Measurements from ENCODE around the gene RSRP1. TPM values are rescaled to one million over a fixed set of nuclear protein-coding genes. Genes with fewer than 3 reads are reported as not detected.
"Not testable (repeated sequence)": the region's sequence is repeated elsewhere in the genome, so short reads cannot be mapped to it uniquely, and the experiment has no call there.

Gene RSRP1, protein sequence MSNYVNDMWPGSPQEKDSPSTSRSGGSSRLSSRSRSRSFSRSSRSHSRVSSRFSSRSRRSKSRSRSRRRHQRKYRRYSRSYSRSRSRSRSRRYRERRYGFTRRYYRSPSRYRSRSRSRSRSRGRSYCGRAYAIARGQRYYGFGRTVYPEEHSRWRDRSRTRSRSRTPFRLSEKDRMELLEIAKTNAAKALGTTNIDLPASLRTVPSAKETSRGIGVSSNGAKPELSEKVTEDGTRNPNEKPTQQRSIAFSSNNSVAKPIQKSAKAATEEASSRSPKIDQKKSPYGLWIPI
- total RNA-seq: 100 to 1,000 TPM in 2 of 4 donors, 10 to 100 TPM in 2; 70.9 to 148 (median 110) TPM

GRCh38 chr1:25247024-25247828 is at the start of gene RSRP1:
Gene RSRP1, minus strand, starts transcription at chr1:25247454. Its CDS starts 491 bp downstream, at chr1:25246963.
- H3K4me3 ChIP-seq (ENCODE audit: low read depth, poor library complexity, severe bottlenecking): peak within 1 kb of the TSS; percentile 79
- intact Hi-C loops (cut with DNase I; ENCODE audit: low total_unique reads): loop anchor here (5.0 kb wide), 1 partner anchor 1030 kb away; no protein-coding TSS in a partner anchor
- WGBS, 2 donors: 0% methylated on average over 49 to 66 of the region's 79 CpGs
- peak in 1 of 2 donors; percentile 99 for TF ChIP-seq POLR2A (IDR thresholded peaks at IDR 0.05)
- TF ChIP-seq, protein P1, sequence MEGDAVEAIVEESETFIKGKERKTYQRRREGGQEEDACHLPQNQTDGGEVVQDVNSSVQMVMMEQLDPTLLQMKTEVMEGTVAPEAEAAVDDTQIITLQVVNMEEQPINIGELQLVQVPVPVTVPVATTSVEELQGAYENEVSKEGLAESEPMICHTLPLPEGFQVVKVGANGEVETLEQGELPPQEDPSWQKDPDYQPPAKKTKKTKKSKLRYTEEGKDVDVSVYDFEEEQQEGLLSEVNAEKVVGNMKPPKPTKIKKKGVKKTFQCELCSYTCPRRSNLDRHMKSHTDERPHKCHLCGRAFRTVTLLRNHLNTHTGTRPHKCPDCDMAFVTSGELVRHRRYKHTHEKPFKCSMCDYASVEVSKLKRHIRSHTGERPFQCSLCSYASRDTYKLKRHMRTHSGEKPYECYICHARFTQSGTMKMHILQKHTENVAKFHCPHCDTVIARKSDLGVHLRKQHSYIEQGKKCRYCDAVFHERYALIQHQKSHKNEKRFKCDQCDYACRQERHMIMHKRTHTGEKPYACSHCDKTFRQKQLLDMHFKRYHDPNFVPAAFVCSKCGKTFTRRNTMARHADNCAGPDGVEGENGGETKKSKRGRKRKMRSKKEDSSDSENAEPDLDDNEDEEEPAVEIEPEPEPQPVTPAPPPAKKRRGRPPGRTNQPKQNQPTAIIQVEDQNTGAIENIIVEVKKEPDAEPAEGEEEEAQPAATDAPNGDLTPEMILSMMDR (IDR thresholded peaks at IDR 0.05): no peak
- peak; percentile 98 to 100 for DNase-seq (ENCODE audit: low spot score in 2 of 2)

- H3K4me3 ChIP-seq (ENCODE audit: low read depth, poor library complexity, severe bottlenecking); intact Hi-C loops (cut with DNase I; ENCODE audit: low total_unique reads); DNase-seq (ENCODE audit: low spot score in 2 of 2): not testable (repeated sequence)
- whole genome bisulfite sequencing, 2 donors: 74 to 80% methylated on average over 6 to 7 of the region's 8 CpGs
These were observed 49.2 kb upstream of the RSRP1 start for GRCh38 chr1:25296501-25296900.

GRCh38 chr1:25294889-25295826 is 47.9 kb upstream of the RSRP1 start:
- WGBS, 2 donors: 82 to 92% methylated on average over 4 of the region's 14 CpGs
- intact Hi-C loops (cut with DNase I; ENCODE audit: low total_unique reads); H3K4me3 ChIP-seq (ENCODE audit: low read depth, poor library complexity, severe bottlenecking); DNase-seq (ENCODE audit: low spot score in 2 of 2): not testable (repeated sequence)

- WGBS, 2 donors: 91 to 97% methylated on average over 2 of the region's 2 CpGs
- H3K4me3 ChIP-seq (ENCODE audit: low read depth, poor library complexity, severe bottlenecking); DNase-seq (ENCODE audit: low spot score in 2 of 2); intact Hi-C loops (cut with DNase I; ENCODE audit: low total_unique reads): not testable (repeated sequence)
These were observed 46.2 kb upstream of the RSRP1 start for GRCh38 chr1:25293426-25293825.

GRCh38 chr1:25290043-25290442 is 42.8 kb upstream of the RSRP1 start:
- DNase-seq (ENCODE audit: low spot score in 2 of 2); H3K4me3 ChIP-seq (ENCODE audit: low read depth, poor library complexity, severe bottlenecking); intact Hi-C loops (cut with DNase I; ENCODE audit: low total_unique reads): not testable (repeated sequence)
- 14 to 35% methylated on average over 4 to 5 of the region's 6 CpGs for WGBS, 2 donors

DNA sequence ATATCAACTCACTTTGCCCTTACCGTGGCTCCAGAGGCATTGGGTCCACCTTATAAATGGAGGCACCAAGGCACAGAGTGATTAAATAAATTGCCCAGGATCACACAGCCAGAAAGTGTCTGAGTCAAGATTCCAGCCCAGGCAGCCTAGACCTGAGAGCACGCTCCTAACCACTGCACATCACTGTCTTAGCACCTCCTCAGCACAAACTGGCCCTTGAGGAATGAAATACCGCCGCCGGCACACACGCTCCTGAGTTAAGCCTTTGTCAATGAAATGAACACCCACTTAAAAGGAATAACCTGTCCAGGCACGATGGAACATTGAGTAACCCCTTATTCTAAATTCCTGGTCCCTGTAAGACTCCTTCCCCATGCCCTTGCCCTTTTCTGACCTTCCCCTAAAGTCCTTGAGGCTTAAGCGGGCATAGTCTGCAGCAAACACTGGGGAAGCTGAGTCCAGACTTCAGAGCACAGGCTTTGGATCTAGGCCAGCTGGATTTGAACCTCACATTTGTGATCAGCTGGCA is 41.4 kb upstream of the RSRP1 start:
- WGBS, 2 donors: 61 to 73% methylated on average over 2 to 3 of the region's 8 CpGs
- intact Hi-C loops (cut with DNase I; ENCODE audit: low total_unique reads); H3K4me3 ChIP-seq (ENCODE audit: low read depth, poor library complexity, severe bottlenecking); DNase-seq (ENCODE audit: low spot score in 2 of 2): not testable (repeated sequence)

DNA sequence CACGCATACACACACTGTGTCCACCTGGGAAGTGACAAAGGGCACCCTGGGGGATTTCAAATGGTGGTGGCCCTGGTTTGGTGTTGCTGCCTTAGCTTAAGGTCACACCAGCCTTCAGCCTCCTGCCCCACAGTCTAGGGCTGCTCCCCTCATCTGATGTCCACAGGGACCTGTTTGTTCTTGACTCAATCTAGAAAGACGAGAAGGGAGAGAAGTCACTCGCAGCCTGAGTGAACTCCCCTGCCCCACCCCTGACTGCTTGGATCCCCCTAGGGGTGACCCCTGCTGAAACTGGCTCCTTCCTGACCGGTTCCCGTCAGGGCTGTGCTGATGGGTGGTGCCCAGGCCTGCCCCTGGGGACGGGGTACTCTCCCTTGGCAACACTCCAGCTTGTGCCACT is 39.9 kb upstream of the RSRP1 start:
- intact Hi-C loops (cut with DNase I; ENCODE audit: low total_unique reads); H3K4me3 ChIP-seq (ENCODE audit: low read depth, poor library complexity, severe bottlenecking); DNase-seq (ENCODE audit: low spot score in 2 of 2): not testable (repeated sequence)
- 55 to 61% methylated on average over 6 of the region's 6 CpGs for WGBS, 2 donors

GRCh38 chr1:25285862-25286261 is 38.6 kb upstream of the RSRP1 start:
- H3K4me3 ChIP-seq (ENCODE audit: low read depth, poor library complexity, severe bottlenecking); intact Hi-C loops (cut with DNase I; ENCODE audit: low total_unique reads); DNase-seq (ENCODE audit: low spot score in 2 of 2): not testable (repeated sequence)
- 81 to 82% methylated on average over 3 of the region's 3 CpGs for WGBS, 2 donors

GRCh38 chr1:25279693-25280111 is 32.4 kb upstream of the RSRP1 start:
- H3K4me3 ChIP-seq (ENCODE audit: low read depth, poor library complexity, severe bottlenecking); intact Hi-C loops (cut with DNase I; ENCODE audit: low total_unique reads); DNase-seq (ENCODE audit: low spot score in 2 of 2): not testable (repeated sequence)
- 85 to 93% methylated on average over 4 to 5 of the region's 5 CpGs for WGBS, 2 donors

DNA sequence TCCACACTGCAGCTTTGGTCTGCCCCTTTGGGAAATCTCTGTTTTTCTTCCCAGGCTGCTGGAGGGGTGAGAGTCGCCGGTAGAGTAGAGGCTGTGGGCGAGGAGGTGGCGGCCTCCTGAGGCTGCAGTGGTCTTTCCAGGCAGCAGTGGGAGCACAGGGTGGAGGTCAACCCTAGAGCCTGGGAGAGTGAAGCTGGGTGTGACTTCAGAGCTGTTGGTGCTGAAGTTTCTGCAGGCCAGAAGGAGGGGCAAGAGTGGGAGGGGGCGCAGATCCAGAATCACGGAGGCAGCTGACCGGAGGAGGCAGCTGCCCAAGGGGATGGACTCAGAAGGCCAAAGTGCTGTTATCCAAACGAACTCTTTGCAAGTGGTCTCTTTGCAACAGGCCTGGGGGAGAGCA is 31.5 kb upstream of the RSRP1 start:
- 71 to 85% methylated on average over 5 to 7 of the region's 8 CpGs for WGBS, 2 donors
- DNase-seq (ENCODE audit: low spot score in 2 of 2); H3K4me3 ChIP-seq (ENCODE audit: low read depth, poor library complexity, severe bottlenecking); intact Hi-C loops (cut with DNase I; ENCODE audit: low total_unique reads): not testable (repeated sequence)

DNA sequence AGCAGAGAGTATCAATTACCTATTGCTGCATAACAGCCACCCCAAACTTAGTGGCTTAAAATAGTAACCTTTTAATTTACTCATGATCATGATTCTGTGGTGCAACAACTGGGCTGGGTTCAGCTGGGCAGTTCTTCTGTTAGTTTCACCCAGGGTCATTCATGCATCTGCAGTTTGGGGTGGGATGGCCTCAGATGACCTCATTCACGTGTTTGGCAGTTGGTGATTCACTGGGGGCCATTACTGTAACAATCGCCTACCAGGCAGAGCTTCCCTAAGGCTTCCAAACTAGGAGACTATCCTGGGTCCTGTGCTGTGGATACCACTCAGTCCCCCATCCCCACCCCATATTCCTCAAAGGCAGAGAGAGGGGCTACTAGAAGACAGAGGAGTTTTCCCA is 31.1 kb upstream of the RSRP1 start:
- intact Hi-C loops (cut with DNase I; ENCODE audit: low total_unique reads); H3K4me3 ChIP-seq (ENCODE audit: low read depth, poor library complexity, severe bottlenecking); DNase-seq (ENCODE audit: low spot score in 2 of 2): not testable (repeated sequence)
- WGBS, 2 donors: 71 to 88% methylated on average over 1 of the region's 2 CpGs

- H3K4me3 ChIP-seq (ENCODE audit: low read depth, poor library complexity, severe bottlenecking); DNase-seq (ENCODE audit: low spot score in 2 of 2); intact Hi-C loops (cut with DNase I; ENCODE audit: low total_unique reads): not testable (repeated sequence)
- WGBS, 2 donors: 67 to 89% methylated on average over 1 of the region's 1 CpG
These were observed 30.0 kb upstream of the RSRP1 start for GRCh38 chr1:25277295-25277694.

DNA sequence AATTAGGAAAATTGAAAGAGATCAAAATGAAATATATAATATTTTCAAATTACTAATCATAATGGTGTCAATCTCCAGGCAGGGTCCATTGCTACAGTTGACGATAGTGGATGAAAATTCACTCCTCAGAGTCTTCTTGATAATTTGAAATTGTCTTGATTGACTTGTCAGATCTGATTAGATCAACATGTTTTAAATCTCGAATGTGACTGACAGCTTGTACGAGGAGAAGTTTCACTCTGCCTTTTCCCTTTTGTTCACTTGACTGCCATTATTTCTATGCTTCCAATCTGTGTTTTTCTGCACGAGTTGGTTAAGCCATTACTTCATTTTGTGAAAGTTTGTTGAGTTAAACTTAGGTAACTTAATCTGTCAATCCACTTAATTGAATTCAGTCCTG is 28.4 kb upstream of the RSRP1 start:
- intact Hi-C loops (cut with DNase I; ENCODE audit: low total_unique reads); DNase-seq (ENCODE audit: low spot score in 2 of 2); H3K4me3 ChIP-seq (ENCODE audit: low read depth, poor library complexity, severe bottlenecking): not testable (repeated sequence)
- WGBS, 2 donors: 69 to 73% methylated on average over 4 of the region's 4 CpGs

Data from lower leg skin (tissue), 4 donors.